GM18511 (cell line): ENCODE measurements around the gene ARFGAP3.

Experiments
- ATAC-seq: cut with Tn5 transposase; IDR thresholded peaks from one replicate; pipeline ENCODE4 v1.9.1; 2021; ENCODE audit warnings: mild to moderate bottlenecking, moderate library complexity; ENCODE audit not compliant: unreplicated experiment

The ARFGAP3 gene

GRCh38 chr22:42884616-42885375 lies 27.7 kb upstream of the ARFGAP3 start:
- ATAC-seq = no peak

- ATAC-seq = no peak
Measured at GRCh38 chr22:42883970-42884369, 26.9 kb upstream of the ARFGAP3 start.

GRCh38 chr22:42883121-42883520 lies 26.0 kb upstream of the ARFGAP3 start:
- no peak for ATAC-seq

- no peak for ATAC-seq
Measured at GRCh38 chr22:42881982-42882656, 25.0 kb upstream of the ARFGAP3 start.

- ATAC-seq = no peak
Measured at GRCh38 chr22:42881298-42881697, 24.2 kb upstream of the ARFGAP3 start.

GRCh38 chr22:42880815-42881214 lies 23.7 kb upstream of the ARFGAP3 start:
- ATAC-seq = no peak

- ATAC-seq = no peak
Measured at GRCh38 chr22:42879371-42880021, 22.4 kb upstream of the ARFGAP3 start.

GRCh38 chr22:42878561-42879305 lies 21.7 kb upstream of the ARFGAP3 start:
- ATAC-seq = no peak

GRCh38 chr22:42877597-42878340 lies 20.7 kb upstream of the ARFGAP3 start:
- ATAC-seq = no peak

GRCh38 chr22:42877158-42877557 lies 20.1 kb upstream of the ARFGAP3 start:
- no peak for ATAC-seq

- ATAC-seq = no peak
Measured at GRCh38 chr22:42876041-42876440, 19.0 kb upstream of the ARFGAP3 start.

- ATAC-seq = no peak
Measured at GRCh38 chr22:42874010-42874409, 16.9 kb upstream of the ARFGAP3 start.

GRCh38 chr22:42873356-42873755 lies 16.3 kb upstream of the ARFGAP3 start:
- no peak for ATAC-seq

GRCh38 chr22:42872821-42873220 lies 15.7 kb upstream of the ARFGAP3 start:
- ATAC-seq = no peak

- no peak for ATAC-seq
Measured at GRCh38 chr22:42871146-42872050, 14.3 kb upstream of the ARFGAP3 start.

- ATAC-seq = no peak
Measured at GRCh38 chr22:42869888-42870480, 12.9 kb upstream of the ARFGAP3 start.

GRCh38 chr22:42869463-42869862 lies 12.4 kb upstream of the ARFGAP3 start:
- no peak for ATAC-seq

- ATAC-seq = no peak
Measured at GRCh38 chr22:42868751-42869251, 11.7 kb upstream of the ARFGAP3 start.

GRCh38 chr22:42866100-42866499 lies 9.0 kb upstream of the ARFGAP3 start:
- ATAC-seq = no peak
